HG02981 (cell line): ENCODE results near the gene RAB3C.

Experiments used
- ATAC-seq: cut with Tn5 transposase; IDR thresholded peaks from one replicate; pipeline ENCODE4 v1.9.1; 2021; ENCODE audit warnings: mild to moderate bottlenecking, moderate library complexity; ENCODE audit not compliant: unreplicated experiment

The RAB3C gene

GRCh38 chr5:58905944-58906343 lies 323.1 kb downstream of the RAB3C start:
- no peak for ATAC-seq
